ENCODE measurements around the gene NPY5R.

Gene NPY5R

DNA sequence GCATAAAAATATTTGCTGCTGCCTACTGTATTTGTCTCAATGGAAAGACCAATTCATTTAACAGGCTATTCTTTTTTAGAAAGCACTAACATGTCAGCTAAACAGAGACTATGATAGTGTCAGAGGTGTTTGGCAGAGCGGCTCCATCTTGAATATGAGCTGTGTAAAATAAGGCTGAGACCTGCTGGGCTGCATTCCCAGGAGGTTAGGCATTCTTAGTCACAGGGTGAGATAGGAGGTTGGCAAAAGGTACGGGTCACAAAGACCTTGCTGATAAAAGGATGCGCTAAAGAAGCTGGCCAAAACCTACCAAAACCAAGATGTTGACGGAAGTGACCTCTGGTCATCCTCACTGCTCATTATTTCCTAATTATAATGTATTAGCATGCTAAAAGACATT, 41.8 kb downstream of the NPY5R start:
- no peak for DNase-seq

DNA sequence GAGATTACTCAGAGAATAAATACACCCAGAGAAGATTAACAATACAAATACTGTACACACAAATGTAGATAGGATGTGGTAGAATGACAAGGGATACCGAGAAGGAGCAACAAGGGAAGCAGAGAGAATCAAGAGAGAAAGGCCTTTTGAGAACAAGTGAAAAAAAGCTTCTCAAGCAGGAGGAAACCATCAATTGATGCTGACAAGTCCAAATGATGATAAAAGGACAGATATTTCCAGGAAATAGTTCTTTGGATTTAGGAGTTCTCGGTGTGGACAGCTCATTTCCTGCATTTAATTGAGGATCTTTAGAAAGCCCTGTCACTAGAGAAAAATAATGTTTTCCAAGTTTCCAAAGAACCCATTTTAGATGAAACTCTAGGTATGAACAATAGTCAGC, 48.1 kb downstream of the NPY5R start:
- no peak for DNase-seq

GRCh38 chr4:163392328-163392727, 48.6 kb downstream of the NPY5R start:
- DNase-seq: no peak

- no peak for DNase-seq
Measured at GRCh38 chr4:163393471-163393870, 49.8 kb downstream of the NPY5R start.

GRCh38 chr4:163395055-163395454, 51.4 kb downstream of the NPY5R start:
- DNase-seq: no peak

- DNase-seq: no peak
Measured at GRCh38 chr4:163395758-163396157, 52.1 kb downstream of the NPY5R start.

GRCh38 chr4:163398238-163398637, 54.5 kb downstream of the NPY5R start:
- no peak for DNase-seq

- DNase-seq: no peak
Measured at GRCh38 chr4:163400911-163401310, 57.2 kb downstream of the NPY5R start.
